ENCODE data around the gene MUC5B. TPM values are rescaled to one million over a fixed set of nuclear protein-coding genes. Genes with fewer than 3 reads are reported as not detected.

Gene MUC5B
- total and polyA plus RNA-seq, 2 of the 13 experiments (the other 11 are each of a cell fraction or from before 2014, with no cell fraction given) = 0.01 TPM; not detected in 1

DNA sequence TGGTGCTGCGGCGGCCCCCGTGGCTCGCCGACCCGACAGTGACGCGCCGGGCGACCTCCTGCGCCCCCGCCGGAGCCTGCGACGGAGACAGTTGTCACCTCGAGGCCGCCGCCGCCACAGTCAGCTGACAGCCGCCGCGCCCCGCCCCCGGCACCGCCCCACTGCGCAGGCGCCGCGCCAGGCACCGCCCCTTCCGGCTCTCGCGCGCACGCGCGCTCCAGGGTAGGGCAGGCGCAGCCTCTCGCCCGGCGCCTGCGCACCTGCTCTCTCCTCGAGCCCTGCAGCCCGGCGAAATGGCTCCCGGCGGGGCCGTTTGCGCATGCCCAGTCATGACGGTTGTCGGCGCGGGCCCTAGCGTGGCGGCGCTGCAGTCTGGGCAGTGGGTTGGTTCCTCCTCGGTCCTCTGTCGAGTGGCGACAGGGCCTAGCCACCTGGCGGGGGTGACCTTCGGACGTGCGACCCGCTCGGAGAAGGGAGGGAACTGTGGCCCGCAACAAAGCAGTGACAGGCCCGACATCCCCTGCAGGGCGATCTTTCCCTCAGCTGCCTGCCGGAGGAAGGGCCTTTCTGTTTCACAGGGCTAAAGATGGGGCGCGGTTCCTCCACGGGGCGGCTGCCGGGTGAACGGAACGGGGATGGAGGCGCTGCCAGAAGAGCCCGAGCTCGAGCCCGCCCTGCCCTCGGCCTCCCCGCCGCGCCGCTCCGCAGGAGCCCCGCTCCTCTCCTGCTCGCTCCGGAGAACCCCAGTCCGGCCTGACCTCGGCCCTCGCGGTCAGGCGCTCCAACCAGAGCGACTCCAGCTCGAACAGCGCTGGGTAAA lies 86.8 kb downstream of the MUC5B start, which contains the start of gene TOLLIP (continued):
- no peak for TF ChIP-seq HNF1A (IDR thresholded peaks at IDR 0.05; ENCODE audit: low read depth)
- peak; percentile 69; the same call in 1 of the 2 replicates for TF ChIP-seq HNF1A (CRISPR knock-in tag; IDR thresholded peaks at IDR 0.05; ENCODE audit: borderline replicate concordance)
- peak; percentile 79; the same call in 1 of the 2 replicates for TF ChIP-seq ARNT2 (CRISPR knock-in tag; IDR thresholded peaks at IDR 0.05; ENCODE audit: low read depth)
- no peak; the same call in 1 of the 2 replicates for TF ChIP-seq ZNF235 (CRISPR knock-in tag; IDR thresholded peaks at IDR 0.05; ENCODE audit: borderline replicate concordance)
- TF ChIP-seq ZNF761 (CRISPR knock-in tag; conservative IDR thresholded peaks at IDR 0.05) = peak; percentile 78
- no peak for TF ChIP-seq ZNF646 (CRISPR knock-in tag; IDR thresholded peaks at IDR 0.05)
- peak; percentile 67; the same call in 1 of the 2 replicates for TF ChIP-seq ZNF747 (CRISPR knock-in tag; IDR thresholded peaks at IDR 0.05; ENCODE audit: borderline replicate concordance)
- TF ChIP-seq HCFC1 (IDR thresholded peaks at IDR 0.05; ENCODE audit: low read depth, low read length) = no peak; the same call in 1 of the 2 replicates
- TF ChIP-seq, protein P1, sequence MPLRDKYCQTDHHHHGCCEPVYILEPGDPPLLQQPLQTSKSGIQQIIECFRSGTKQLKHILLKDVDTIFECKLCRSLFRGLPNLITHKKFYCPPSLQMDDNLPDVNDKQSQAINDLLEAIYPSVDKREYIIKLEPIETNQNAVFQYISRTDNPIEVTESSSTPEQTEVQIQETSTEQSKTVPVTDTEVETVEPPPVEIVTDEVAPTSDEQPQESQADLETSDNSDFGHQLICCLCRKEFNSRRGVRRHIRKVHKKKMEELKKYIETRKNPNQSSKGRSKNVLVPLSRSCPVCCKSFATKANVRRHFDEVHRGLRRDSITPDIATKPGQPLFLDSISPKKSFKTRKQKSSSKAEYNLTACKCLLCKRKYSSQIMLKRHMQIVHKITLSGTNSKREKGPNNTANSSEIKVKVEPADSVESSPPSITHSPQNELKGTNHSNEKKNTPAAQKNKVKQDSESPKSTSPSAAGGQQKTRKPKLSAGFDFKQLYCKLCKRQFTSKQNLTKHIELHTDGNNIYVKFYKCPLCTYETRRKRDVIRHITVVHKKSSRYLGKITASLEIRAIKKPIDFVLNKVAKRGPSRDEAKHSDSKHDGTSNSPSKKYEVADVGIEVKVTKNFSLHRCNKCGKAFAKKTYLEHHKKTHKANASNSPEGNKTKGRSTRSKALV (CRISPR knock-in tag; IDR thresholded peaks at IDR 0.05) = no peak
- 0 out of 2 replicates have a peak, but pooled peaks have one; percentile 60 for TF ChIP-seq ZNF570 (CRISPR knock-in tag; IDR thresholded peaks at IDR 0.05; ENCODE audit: borderline replicate concordance)
- TF ChIP-seq RARG (CRISPR knock-in tag; IDR thresholded peaks at IDR 0.05; ENCODE audit: low read depth) = 0 out of 2 replicates have a peak, but pooled peaks have one; percentile 77
- no peak for TF ChIP-seq MLX (CRISPR knock-in tag; IDR thresholded peaks at IDR 0.05)

All from HepG2 (cell line).